Lower leg skin (tissue), 4 donors: ENCODE measurements around the gene STUB1. TPM values are rescaled to one million over a fixed set of nuclear protein-coding genes. Genes with fewer than 3 reads are reported as not detected.

Experiments used
- total RNA-seq, 4 donors: library from RNA; depleted of rRNA; stranded (reverse); fragments of >200 nt; gene quantifications; one replicate each; pipeline ENCODE4 v1.1.0, GENCODE V29; 2016

Gene STUB1
- total RNA-seq, 4 donors from 2014 or later = 195 to 272 (median 198) TPM

Other genes with a start within 250 kb of the STUB1 start
- gene CAPN15, start 152.7 kb upstream of the STUB1 start, total RNA-seq = 10 to 100 TPM; 80.8 to 95.5 (median 84.6) TPM
- gene PRR35, start 120.0 kb upstream of the STUB1 start, total RNA-seq = not detected
- 1 to 10 TPM in 1 of 4 donors, under 1 TPM in 3; 0.49 to 1.0 (median 0.57) TPM for gene NHLRC4, start 113.4 kb upstream of the STUB1 start, total RNA-seq
- gene PIGQ, start 110.4 kb upstream of the STUB1 start, total RNA-seq = 10 to 100 TPM; 33.2 to 46.1 (median 43.5) TPM
- 100 to 1,000 TPM; 103 to 161 (median 122) TPM for gene RAB40C, start 90.3 kb upstream of the STUB1 start, total RNA-seq
- gene WFIKKN1, start 49.4 kb upstream of the STUB1 start, total RNA-seq = 1 to 10 TPM; 1.3 to 5.0 (median 2.8) TPM
- gene METTL26, start 44.1 kb upstream of the STUB1 start, total RNA-seq = 100 to 1,000 TPM; 108 to 161 (median 111) TPM
- gene MCRIP2, start 38.6 kb upstream of the STUB1 start, total RNA-seq = 10 to 100 TPM; 10.5 to 31.3 (median 23.2) TPM
- gene WDR90, start 31.0 kb upstream of the STUB1 start, total RNA-seq = 10 to 100 TPM; 11.1 to 32.1 (median 18.9) TPM
- 10 to 100 TPM; 36.1 to 86.7 (median 58.7) TPM for gene RHOT2, start 12.3 kb upstream of the STUB1 start, total RNA-seq
- 1 to 10 TPM; 1.4 to 5.3 (median 2.6) TPM for gene RHBDL1, start 4.7 kb upstream of the STUB1 start, total RNA-seq
- 10 to 100 TPM; 41.8 to 90.5 (median 82.3) TPM for gene JMJD8, start 3.9 kb downstream of the STUB1 start, total RNA-seq
- 10 to 100 TPM; 13.8 to 21.8 (median 15.5) TPM for gene WDR24, start 10.0 kb downstream of the STUB1 start, total RNA-seq
- gene FBXL16, start 25.4 kb downstream of the STUB1 start, total RNA-seq = 10 to 100 TPM; 18.3 to 33.6 (median 25.2) TPM
- gene METRN, start 34.7 kb downstream of the STUB1 start, total RNA-seq = 10 to 100 TPM; 24.2 to 48.4 (median 36.0) TPM
- 10 to 100 TPM; 24.9 to 42.4 (median 32.1) TPM for gene ANTKMT, start 40.7 kb downstream of the STUB1 start, total RNA-seq
- under 1 TPM in 2 of 4 donors, not detected in 2; 0.52 to 0.55 TPM for gene CCDC78, start 46.0 kb downstream of the STUB1 start, total RNA-seq
- 1 to 10 TPM; 4.5 to 6.3 (median 6.0) TPM for gene HAGHL, start 46.7 kb downstream of the STUB1 start, total RNA-seq
- gene CIAO3, start 60.6 kb downstream of the STUB1 start, total RNA-seq = 10 to 100 TPM; 34.7 to 75.8 (median 42.2) TPM
- 1 to 10 TPM in 3 of 4 donors, not detected in 1; 1.1 to 4.3 (median 4.0) TPM for gene MSLN, start 80.3 kb downstream of the STUB1 start, total RNA-seq
- 10 to 100 TPM; 20.2 to 27.9 (median 25.5) TPM for gene RPUSD1, start 108.0 kb downstream of the STUB1 start, total RNA-seq
- 10 to 100 TPM in 3 of 4 donors, 1 to 10 TPM in 1; 4.6 to 23.4 (median 12.2) TPM for gene CHTF18, start 108.2 kb downstream of the STUB1 start, total RNA-seq
- not detected for gene GNG13, start 120.3 kb downstream of the STUB1 start, total RNA-seq